Coronary artery (tissue), 2 donors: ENCODE results near the gene EYA2.
A peak's percentile ranks its signal among the peaks of the same experiment; 100 is the strongest.

Source experiments
- DNase-seq: peaks from one replicate; pipeline ENCODE4 v3.0.0-alpha.2; 2017; ENCODE audit warnings: low spot score
- H3K27ac ChIP-seq, 2 donors: fragments of 200-600 bp; sonication (generic); one replicate each; pipeline ENCODE4 v1.5.1; 2016 to 2019
- H3K4me3 ChIP-seq: fragments of 200-600 bp; sonication (generic); 2 replicates; pipeline ENCODE4 v1.5.1; 2016; ENCODE audit warnings: mild to moderate bottlenecking, moderate library complexity
- TF ChIP-seq, protein P1 (sequence below): fragments of 200-600 bp; sonication (generic); IDR thresholded peaks from one replicate; pipeline ENCODE4 v1.5.1; 2019; ENCODE audit warnings: antibody characterized with exemption

The EYA2 gene

GRCh38 chr20:47099825-47100441 lies 205.3 kb downstream of the EYA2 start:
- TF ChIP-seq, protein P1, sequence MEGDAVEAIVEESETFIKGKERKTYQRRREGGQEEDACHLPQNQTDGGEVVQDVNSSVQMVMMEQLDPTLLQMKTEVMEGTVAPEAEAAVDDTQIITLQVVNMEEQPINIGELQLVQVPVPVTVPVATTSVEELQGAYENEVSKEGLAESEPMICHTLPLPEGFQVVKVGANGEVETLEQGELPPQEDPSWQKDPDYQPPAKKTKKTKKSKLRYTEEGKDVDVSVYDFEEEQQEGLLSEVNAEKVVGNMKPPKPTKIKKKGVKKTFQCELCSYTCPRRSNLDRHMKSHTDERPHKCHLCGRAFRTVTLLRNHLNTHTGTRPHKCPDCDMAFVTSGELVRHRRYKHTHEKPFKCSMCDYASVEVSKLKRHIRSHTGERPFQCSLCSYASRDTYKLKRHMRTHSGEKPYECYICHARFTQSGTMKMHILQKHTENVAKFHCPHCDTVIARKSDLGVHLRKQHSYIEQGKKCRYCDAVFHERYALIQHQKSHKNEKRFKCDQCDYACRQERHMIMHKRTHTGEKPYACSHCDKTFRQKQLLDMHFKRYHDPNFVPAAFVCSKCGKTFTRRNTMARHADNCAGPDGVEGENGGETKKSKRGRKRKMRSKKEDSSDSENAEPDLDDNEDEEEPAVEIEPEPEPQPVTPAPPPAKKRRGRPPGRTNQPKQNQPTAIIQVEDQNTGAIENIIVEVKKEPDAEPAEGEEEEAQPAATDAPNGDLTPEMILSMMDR = no peak
- Histone ChIP-seq H3K4me3 (no peak overlapping the region), H3K27ac (peak overlapping the region in 1 of 2 donors; percentile 11)
- DNase-seq = no peak

- TF ChIP-seq, protein P1 = no peak
- Histone ChIP-seq H3K4me3 (no peak overlapping the region), H3K27ac (peak overlapping the region in 1 of 2 donors; percentile 37)
- DNase-seq = no peak
Measured at GRCh38 chr20:47102629-47103028, 208.0 kb downstream of the EYA2 start.

DNA sequence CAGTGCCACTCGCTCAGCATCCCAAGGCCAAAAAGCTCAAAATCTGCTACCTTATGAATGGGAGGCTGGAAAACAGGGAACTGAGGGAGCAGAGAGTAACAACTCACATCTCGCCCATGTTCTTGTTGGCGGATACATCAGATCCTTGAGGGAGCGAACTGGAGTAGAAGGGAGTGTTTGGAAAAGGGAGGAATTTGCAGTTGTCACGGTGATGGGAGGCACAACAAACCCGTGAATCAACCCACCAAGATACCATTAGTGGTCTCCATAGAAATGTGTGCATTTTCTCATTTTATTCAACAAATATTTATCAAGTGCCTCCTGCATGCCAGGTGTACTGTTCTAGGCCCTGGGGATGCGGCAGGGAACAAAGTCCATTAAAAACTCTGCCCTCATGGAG lies 212.1 kb downstream of the EYA2 start:
- TF ChIP-seq, protein P1 = no peak
- no peak for DNase-seq
- Histone ChIP-seq H3K27ac (no peak overlapping the region), H3K4me3 (no peak overlapping the region)

GRCh38 chr20:47108994-47109393 lies 214.4 kb downstream of the EYA2 start:
- TF ChIP-seq, protein P1 = no peak
- no peak overlapping the region for H3K4me3 ChIP-seq
- no peak overlapping the region for H3K27ac ChIP-seq
- no peak for DNase-seq

GRCh38 chr20:47110819-47111218 lies 216.2 kb downstream of the EYA2 start:
- Histone ChIP-seq H3K4me3 (no peak overlapping the region), H3K27ac (no peak overlapping the region)
- TF ChIP-seq, protein P1 = no peak
- DNase-seq = no peak

DNA sequence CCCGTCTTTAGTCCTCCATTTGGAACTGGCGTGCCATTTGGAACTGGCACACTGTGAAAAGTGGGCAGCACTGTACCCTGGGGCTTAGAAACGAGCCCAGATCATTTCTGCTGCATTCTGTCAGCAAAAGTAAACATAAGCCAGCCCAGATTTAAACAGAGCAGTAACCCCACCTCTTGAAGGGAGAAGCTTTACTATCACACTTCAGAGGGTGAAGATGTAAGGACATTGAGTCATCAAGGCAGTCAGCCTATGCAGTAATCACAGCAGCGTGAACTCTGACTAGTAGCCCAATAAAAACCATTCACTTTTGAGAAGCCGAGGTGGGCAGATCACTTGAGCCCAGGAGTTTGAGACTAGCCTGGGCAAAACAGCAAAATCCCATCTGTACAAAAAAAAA lies 216.9 kb downstream of the EYA2 start:
- DNase-seq = no peak

More for the DNA sequence above, 216.9 kb downstream of the EYA2 start:
- H3K27ac ChIP-seq = no peak overlapping the region
- no peak overlapping the region for H3K4me3 ChIP-seq
- TF ChIP-seq, protein P1 = no peak
